ENCODE measurements around the gene HTR4.

HTR4 gene

DNA sequence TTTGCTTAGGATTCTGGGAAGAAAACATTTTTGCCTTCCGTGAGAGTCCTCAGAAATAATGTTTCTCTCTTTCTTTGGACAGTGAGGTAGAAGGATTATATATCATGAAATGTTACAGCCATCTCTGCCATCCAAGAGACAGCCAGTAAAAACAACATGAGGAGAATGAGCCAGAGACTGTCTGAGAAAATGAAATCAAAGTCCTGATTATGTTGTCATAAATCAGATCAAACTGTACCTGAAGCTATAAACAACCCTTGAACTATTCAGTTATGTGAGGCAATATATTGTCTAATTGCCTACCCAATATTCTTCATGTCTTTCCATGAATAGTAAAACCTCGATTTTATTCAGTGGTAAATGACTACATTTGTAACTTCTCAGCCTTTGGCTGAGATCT lies 9.2 kb upstream of the HTR4 start:
- no peak for DNase-seq

- no peak for DNase-seq
Observed at GRCh38 chr5:148660346-148660660, 6.0 kb upstream of the HTR4 start.

DNA sequence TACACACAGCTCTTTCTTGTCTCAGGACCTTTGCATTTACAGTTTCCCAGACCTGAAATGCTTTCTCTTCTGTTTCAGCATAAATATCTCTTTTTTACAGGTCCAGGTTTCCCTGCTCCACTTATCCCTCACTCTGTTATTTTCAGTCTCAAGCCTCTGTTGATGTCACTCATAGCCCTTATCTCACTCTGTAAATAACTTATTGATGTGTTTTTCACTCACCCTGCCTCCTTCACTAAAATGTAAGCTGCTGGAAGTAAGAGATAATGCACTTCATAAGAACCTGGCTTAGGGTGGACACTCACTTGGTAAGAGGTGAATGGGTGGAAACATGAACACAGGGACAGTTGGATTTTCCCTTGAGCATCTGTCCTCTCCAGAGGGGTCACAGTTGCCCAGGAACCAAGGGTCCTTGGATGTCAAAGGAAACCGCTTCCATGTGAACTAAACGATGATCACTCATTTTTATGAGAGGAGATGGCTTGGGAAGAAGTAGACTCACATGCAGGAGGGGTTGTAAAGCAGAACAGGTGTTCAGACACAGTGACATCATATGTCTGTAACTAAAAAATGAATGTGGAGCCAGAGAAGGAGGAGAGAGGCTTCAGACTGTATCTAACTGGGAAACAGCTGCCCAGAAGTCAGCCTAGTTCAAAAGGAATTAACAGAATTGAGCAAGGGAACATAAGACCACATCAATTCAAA lies 5.5 kb upstream of the HTR4 start:
- no peak for DNase-seq

DNA sequence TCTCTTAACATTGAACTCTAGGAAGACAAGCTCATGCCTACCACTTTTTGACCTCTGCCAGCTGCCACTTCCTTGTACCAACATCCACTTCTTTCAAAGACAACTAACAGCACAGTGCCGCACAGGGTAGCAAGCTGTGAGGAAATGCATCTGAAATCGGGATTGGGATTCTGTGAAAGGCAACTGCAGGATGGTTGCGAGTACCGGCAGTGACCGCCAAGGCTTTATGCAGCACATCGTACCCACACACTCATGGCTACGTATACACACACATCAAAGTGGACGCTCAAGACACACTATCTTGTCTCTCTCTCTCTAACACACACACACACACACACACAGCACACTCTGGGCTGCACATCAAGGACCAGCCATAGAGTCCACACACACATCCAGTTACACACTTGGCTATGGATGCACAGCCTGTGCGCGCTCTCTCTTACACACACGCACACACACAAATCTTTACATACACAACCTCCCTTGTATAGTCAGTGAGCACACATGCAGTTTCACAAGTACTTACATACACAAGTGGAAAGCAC lies 964 bp downstream of the HTR4 start:
- no peak for DNase-seq

- no peak for DNase-seq
Observed at GRCh38 chr5:148651528-148651927, 2.8 kb downstream of the HTR4 start.

GRCh38 chr5:148645527-148645926 lies 8.8 kb downstream of the HTR4 start:
- no peak for DNase-seq

DNA sequence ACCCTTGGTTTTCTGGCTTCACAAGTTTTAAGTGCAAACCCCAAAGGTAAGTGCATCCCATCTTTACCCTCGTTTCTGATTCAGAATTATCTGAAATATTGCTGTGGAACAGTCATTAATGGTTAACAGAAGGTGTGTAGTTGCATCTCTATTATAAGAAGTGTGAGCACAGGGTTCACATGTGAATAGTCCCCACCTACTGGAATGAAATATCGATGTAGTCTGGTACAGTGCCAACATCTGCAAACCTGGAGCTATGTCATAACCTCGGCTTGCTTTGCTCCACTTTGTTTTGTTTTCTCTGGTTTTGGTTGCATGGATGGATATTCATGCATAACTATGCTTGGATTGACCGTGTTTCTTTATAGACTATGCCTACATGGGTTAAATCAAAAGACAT lies 12.6 kb downstream of the HTR4 start:
- DNase-seq, result no peak

DNA sequence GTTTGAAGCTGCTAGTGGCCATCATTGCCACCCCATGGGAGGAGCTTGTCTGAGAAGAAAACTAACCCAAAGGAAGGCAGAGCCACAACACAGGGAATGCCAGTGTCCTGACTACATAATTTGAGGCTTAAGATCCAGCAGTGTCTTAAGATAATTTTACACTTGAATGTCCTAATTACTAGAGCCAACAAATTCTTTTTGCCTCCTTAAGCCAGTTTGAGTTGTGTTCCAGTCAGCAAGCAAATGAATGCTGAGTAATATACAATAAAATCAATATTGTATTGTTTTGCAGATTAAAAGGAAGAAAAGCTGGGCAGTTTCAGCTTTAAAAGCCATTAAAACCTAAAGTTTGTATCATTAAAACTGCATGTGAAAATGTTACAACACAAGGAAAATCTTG lies 13.9 kb downstream of the HTR4 start:
- DNase-seq, result no peak

DNA sequence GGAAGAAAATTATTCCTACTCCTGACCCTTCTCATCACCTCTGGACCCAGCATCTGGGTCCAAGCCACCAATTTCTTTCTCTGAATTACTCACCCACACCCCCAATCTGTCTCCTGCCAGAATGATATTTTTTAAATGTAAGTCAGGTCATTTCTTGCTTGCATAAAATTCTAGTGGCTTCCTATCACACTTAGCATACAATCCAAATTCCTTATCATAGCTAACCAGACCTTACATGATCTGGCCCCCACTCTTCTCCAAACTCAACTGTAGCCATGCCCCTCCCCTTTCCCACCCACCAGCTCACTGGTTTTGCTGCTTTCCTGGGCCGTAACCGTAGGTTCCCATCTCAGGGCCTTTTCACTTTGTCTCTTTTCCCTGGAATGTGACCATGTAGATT lies 15.2 kb downstream of the HTR4 start:
- no peak for DNase-seq

- DNase-seq, result no peak
Observed at GRCh38 chr5:148636353-148636752, 18.0 kb downstream of the HTR4 start.

DNA sequence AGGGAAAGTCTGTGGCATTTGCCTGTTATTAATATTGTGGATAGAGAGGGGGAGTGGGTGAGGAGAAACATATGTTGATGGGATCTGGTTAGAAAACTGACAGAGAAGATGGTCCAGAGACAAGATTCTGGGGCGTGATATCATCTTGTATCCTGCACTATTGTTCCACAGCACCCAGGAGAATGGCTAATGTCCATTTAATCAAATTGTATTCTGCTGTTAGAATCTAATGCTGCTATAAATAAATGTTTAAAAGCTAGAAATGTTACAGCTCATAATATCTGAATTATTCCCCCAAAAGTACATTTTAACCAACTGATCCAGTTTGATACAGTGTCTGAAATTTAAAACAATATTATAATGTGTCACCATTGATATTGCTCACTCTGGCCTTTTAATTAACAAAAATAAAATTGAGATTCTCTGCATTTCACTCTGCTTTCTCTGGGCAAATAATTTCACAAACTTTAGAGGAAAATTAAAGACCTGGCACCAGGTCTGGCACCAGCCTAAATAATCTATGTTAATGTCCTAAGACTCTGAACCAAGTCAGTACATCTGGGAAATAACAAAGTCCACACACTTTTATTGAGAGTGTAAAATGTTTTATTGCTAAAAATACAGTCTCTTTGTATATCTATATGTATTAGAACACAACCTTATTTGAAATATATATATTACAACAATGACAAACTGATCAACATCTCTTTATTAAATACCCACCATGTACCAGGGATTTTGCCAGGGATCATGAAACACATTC lies 18.8 kb downstream of the HTR4 start:
- no peak for DNase-seq

- no peak for DNase-seq
Observed at GRCh38 chr5:148633067-148633377, 21.3 kb downstream of the HTR4 start.

DNA sequence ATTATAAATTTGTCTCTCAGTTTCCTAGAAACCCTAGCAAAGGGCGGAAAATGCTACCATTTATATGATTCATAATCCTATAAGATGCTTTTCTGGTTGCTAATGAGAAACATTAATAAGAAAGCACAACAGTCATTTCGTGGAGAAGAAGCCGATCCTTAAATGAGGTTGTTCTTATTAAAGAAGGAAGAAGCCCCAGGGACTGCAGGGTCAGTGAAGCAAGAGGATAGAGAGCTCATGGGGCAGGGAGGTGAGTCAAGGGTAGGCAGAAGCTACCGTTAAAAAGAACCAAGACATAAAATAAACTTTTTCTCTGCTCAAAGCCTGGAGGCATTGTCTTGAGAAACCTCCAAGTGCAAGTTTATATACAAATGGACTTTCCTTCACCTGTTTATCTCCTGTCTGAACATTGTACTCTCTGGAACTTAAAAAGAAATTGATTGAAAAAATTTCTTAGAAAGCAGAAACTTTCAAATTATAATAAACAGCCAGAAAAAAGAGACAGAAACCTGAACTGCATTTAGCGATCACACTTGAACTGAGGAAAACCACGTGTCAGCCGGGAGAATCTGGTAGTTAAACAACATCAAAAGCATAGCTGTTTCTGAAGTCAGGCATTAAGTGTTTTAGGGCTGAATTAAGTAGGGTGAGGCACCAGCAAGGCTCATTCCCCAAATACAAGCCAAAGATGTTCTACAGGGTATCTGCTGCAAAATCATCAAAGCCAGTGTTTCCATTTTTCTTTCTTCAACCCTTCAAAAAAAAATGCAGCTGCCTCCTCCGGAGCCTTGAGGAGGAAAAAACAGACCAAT lies 21.9 kb downstream of the HTR4 start:
- DNase-seq, result no peak

GRCh38 chr5:148626986-148627385 lies 27.3 kb downstream of the HTR4 start:
- no peak for DNase-seq

DNA sequence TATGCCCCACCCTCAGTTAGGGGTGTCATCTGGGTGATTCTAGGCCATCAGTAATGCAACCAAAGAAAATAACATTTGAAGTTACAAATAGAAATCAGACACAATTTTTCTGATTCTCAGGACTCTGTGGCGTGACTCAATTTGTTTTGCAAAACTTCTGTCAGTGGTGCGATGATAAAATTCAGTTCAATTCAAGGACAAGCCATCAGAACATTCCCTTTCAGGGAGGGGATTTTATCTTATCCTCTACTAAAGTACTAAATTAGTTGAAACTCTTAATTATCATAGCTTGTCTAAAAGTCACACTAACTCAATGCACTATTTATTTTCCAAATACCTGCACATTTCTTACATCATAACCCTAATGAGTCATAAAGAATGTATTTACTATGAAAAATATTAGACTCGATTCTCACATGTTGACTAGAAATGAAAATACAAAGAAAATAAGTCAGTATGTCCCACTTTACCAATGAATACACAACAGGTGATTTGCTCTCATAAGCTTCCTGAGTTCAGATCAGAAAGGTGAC lies 28.2 kb downstream of the HTR4 start:
- no peak for DNase-seq

- DNase-seq, result no peak
Observed at GRCh38 chr5:148625250-148625649, 29.1 kb downstream of the HTR4 start.

DNA sequence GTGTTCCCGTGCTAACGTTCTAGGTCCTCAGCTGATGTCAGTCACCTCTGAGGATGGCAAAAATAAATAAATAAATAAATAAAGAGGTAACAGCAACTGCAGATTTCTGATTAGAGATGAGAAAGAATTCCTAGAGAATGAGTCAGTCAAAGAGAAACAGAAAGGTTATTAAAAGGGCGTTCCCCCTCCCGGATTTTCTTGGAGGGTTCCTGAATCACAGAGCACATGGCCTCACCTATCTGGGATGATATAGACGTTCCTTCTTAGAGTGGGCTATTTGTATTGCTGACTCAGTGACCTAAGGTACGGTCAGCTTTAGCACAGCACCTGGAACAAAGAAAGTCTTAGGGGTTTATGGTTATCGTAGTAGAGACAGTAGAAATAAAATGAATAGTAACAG lies 30.6 kb downstream of the HTR4 start:
- DNase-seq, result no peak

- DNase-seq, result no peak
Observed at GRCh38 chr5:148623101-148623500, 31.2 kb downstream of the HTR4 start.

- DNase-seq, result no peak
Observed at GRCh38 chr5:148620696-148621095, 33.6 kb downstream of the HTR4 start.

DNA sequence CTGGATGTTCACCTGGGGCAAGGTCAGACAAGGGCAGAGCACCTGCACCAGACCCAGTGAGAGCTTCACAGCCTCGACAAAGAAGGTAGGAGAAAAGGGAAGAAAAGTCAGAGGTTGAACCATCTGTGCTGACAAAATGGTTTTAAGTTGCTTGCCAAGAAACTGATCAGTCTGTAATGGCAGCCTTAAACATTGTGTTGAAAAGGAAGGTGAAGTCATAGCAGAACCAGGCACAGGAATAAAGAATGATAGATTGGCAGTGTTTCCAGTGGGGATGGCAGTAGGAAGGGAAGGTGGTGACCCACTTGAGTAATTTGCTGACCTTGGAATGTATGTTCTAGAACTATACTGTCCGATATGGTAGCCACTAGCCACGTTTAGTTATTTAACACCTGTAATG lies 34.2 kb downstream of the HTR4 start:
- no peak for DNase-seq

GRCh38 chr5:148619484-148619883 lies 34.8 kb downstream of the HTR4 start:
- DNase-seq, result no peak

GRCh38 chr5:148615644-148616275 lies 38.6 kb downstream of the HTR4 start:
- DNase-seq, result no peak

DNA sequence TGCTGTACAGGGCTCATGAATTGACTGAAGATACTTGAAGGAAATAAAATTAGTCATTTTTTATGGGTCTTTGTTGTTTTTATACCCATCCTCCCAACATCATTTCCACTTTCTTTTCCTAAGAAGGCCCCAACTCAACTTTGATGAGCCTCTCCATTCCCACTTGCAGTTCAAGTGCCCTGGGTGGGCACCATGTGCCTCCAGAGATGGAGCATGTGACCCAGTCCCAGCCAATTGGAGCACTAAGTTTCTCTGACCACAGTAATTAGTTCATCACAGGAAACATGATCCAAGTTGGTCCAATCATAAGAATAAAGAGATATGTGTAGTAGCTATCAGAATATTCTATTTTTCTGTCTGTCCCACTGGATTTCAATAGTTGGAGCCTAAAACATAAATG lies 46.9 kb downstream of the HTR4 start:
- DNase-seq, result no peak

Measured in CD4-positive, alpha-beta T cell treated with Interleukin-17A for 4 hours (primary cell).